Vagina (tissue), 2 donors: ENCODE results near the gene COL16A1.

ENCODE experiments used
- CTCF ChIP-seq, 3 experiments: fragments of 450-650 bp in 2 of 3; fragments of 200-600 bp in 1 of 3; sonication (generic) in 1 of 3; IDR thresholded peaks; one replicate each; pipeline ENCODE4 v1.5.1; 2017 to 2019; ENCODE audit warnings: antibody characterized with exemption in 3 of 3, mild to moderate bottlenecking in 2 of 3, moderate library complexity in 2 of 3
- POLR2A ChIP-seq, 2 donors: fragments of 450-650 bp; IDR thresholded peaks; one replicate each; pipeline ENCODE4 v1.6.1; 2017; ENCODE audit warnings: antibody characterized with exemption in 2 of 2, mild to moderate bottlenecking in 2 of 2, moderate library complexity in 2 of 2

DNA sequence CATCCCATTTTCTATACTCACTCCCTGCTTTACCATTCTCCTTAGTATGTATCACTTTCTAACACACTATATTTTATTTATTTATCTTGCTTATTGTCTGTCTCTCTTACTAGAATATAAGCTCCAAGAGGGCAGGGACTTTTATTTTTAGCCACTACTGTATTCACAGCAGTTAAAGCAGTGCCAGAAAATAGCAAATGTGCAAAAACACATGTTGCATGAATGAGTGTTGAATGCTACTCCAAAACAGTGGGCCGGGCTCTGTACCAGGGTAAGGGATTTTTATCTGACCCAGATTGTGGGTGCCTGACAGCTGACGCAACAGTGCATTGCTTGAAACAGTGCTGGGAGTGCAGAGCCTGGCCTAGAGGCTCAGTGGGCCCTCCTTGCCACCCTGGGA lies 24.7 kb downstream of the COL16A1 start:
- TF ChIP-seq CTCF (IDR thresholded peaks at IDR 0.05) (no peak), POLR2A (IDR thresholded peaks at IDR 0.05) (no peak)
